Measurements from ENCODE around the gene IFT22.
"Not testable (repeated sequence)": the region's sequence is repeated elsewhere in the genome, so short reads cannot be mapped to it uniquely, and the experiment has no call there.

The IFT22 gene

GRCh38 chr7:101273206-101273605, 48.4 kb downstream of the IFT22 start:
- no peak for DNase-seq

- DNase-seq = no peak
Measured at GRCh38 chr7:101271021-101271420, 50.6 kb downstream of the IFT22 start.

- no peak for DNase-seq
Measured at GRCh38 chr7:101269664-101270063, 51.9 kb downstream of the IFT22 start.

GRCh38 chr7:101265622-101266516, 55.7 kb downstream of the IFT22 start:
- DNase-seq = no peak

- DNase-seq = not testable (repeated sequence)
Measured at GRCh38 chr7:101264102-101264706, 57.4 kb downstream of the IFT22 start.
